CD8-positive, alpha-beta memory T cell (primary cell): Measurements from ENCODE around the gene RAX. TPM values are rescaled to one million over a fixed set of nuclear protein-coding genes. Genes with fewer than 3 reads are reported as not detected.

Source experiments
- CTCF ChIA-PET: fragments of 350-600 bp; sonication (Branson Sonifier 250); formaldehyde crosslinking; loops from one replicate; lab custom pipeline; 2021; ENCODE audit warnings: antibody characterized with exemption; lab: Charles Lee
- POLR2A ChIA-PET: fragments of 350-600 bp; sonication (Branson Sonifier 250); formaldehyde crosslinking; loops from one replicate; lab custom pipeline; 2021; ENCODE audit warnings: antibody characterized with exemption; lab: Charles Lee
- DNase-seq, 5 donors: peaks; one replicate each; pipeline versions ENCODE4 v3.0.0 to v3.0.0-alpha.2; 2020 to 2022; ENCODE audit warnings: mixed read lengths in 1 of 5
- H3K27ac ChIP-seq: one replicate; pipeline ENCODE4 v1.7.0; 2013; ENCODE audit warnings: low read depth, mild to moderate bottlenecking, low read length, moderate library complexity
- H3K27me3 ChIP-seq: 2 replicates; pipeline ENCODE4 v1.7.0; 2013; ENCODE audit warnings: low read length, mild to moderate bottlenecking; ENCODE audit not compliant: insufficient read depth, poor library complexity, severe bottlenecking
- H3K36me3 ChIP-seq: 2 replicates; pipeline ENCODE4 v1.7.0; 2013; ENCODE audit warnings: mild to moderate bottlenecking, low read length, moderate library complexity; ENCODE audit not compliant: insufficient read depth
- H3K4me1 ChIP-seq: 2 replicates; pipeline ENCODE4 v1.7.0; 2013; ENCODE audit warnings: mild to moderate bottlenecking, low read length, moderate library complexity; ENCODE audit not compliant: insufficient read depth
- H3K4me3 ChIP-seq: 2 replicates; pipeline ENCODE4 v1.7.0; 2013; ENCODE audit warnings: mild to moderate bottlenecking, low read length
- H3K9me3 ChIP-seq: 2 replicates; pipeline ENCODE4 v1.7.0; 2013; ENCODE audit warnings: mild to moderate bottlenecking, low read length
- H3K27ac Mint-ChIP-seq, 8 donors: one replicate each; pipeline ENCODE4 v1.8.0; 2020 to 2021; ENCODE audit warnings: mixed read lengths in 8 of 8, mild to moderate bottlenecking in 6 of 8, inconsistent platforms in 3 of 8, moderate library complexity in 3 of 8
- H3K27me3 Mint-ChIP-seq, 2 donors: one replicate each; pipeline ENCODE4 v1.8.0; 2020 to 2021; ENCODE audit warnings: mixed read lengths in 2 of 2, mild to moderate bottlenecking in 1 of 2, moderate library complexity in 1 of 2
- H3K36me3 Mint-ChIP-seq, 3 donors: one replicate each; pipeline ENCODE4 v1.8.0; 2020 to 2021; ENCODE audit warnings: mixed read lengths in 3 of 3, inconsistent platforms in 1 of 3, mild to moderate bottlenecking in 1 of 3
- H3K4me1 Mint-ChIP-seq, 3 donors: one replicate each; pipeline ENCODE4 v1.8.0; 2020 to 2021; ENCODE audit warnings: mixed read lengths in 3 of 3, inconsistent platforms in 1 of 3, mild to moderate bottlenecking in 1 of 3
- H3K4me3 Mint-ChIP-seq, 7 donors: one replicate each; pipeline ENCODE4 v1.8.0; 2020 to 2021; ENCODE audit warnings: mixed read lengths in 7 of 7, mild to moderate bottlenecking in 6 of 7, moderate library complexity in 4 of 7, inconsistent platforms in 2 of 7
- H3K9me3 Mint-ChIP-seq, 5 donors: one replicate each; pipeline ENCODE4 v1.8.0; 2020 to 2022; ENCODE audit warnings: mixed read lengths in 5 of 5, mild to moderate bottlenecking in 3 of 5, moderate library complexity in 2 of 5, inconsistent platforms in 1 of 5
- polyA plus RNA-seq: library from polyadenylated mRNA; unstranded; fragments of 300-500 nt; fragmentation: Illumina TruSeq; gene quantifications from one replicate; pipeline ENCODE4 v1.2.3, GENCODE V29; 2021
- total RNA-seq, 2 experiments: library from RNA; stranded (reverse); gene quantifications; one replicate each; pipeline ENCODE4 v1.2.3, GENCODE V29; 2021

The RAX gene
- total and polyA plus RNA-seq, 3 experiments from 2014 or later, result not detected

DNA sequence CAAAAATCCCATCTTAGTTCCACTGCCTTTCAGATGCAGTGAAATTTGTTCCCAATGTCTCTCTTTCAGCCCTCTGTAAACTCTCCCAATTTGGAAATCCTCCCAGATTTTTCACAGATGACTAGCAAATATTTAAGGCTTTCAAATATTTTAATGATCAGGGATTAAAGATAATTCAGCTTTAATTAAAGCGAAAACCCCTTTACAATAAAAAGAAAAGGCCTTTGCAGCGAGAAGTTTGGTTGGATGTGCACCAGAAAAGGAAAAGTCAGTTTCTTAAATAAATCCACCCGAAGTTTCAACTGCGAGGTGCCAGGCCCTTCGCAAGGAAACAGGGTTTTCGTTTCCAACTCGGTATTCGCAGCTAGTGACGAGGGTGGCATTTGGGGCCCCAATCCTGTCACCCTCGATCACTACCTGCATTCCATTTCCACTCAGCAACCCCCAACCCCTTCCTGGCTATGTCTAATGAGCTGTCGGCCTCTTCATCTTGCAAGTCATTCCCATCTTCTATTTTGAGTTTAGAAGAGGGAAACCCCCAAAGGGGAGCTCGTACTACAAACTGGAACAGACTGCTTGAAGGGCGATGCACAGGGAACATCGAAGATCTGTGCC, 1.5 kb downstream of the RAX start:
- no peaks in the 10 kb centered on the region for H3K4me1 ChIP-seq
- H3K27me3 ChIP-seq, result peaks cover 36% of the 10 kb centered on the region
- CTCF ChIA-PET, result no interaction called here
- H3K4me3 ChIP-seq, result no peak overlapping the region
- Mint-ChIP-seq H3K4me3 (peak overlapping the region in 3 of 7 donors; percentile 8 to 18 (median 13)), H3K27ac (no peak overlapping the region), H3K9me3 (peaks cover 0 to 3% (median 2%) of the 10 kb centered on the region in 5 donors), H3K27me3 (peaks cover 72 to 82% of the 10 kb centered on the region in 2 donors), H3K36me3 (no peaks in the 10 kb centered on the region), H3K4me1 (peaks cover 15 to 44% (median 18%) of the 10 kb centered on the region in 3 donors)
- H3K27ac ChIP-seq, result no peak overlapping the region
- POLR2A ChIA-PET, result no interaction called here
- DNase-seq, result no peak
- H3K9me3 ChIP-seq, result no peaks in the 10 kb centered on the region
- no peaks in the 10 kb centered on the region for H3K36me3 ChIP-seq

DNA sequence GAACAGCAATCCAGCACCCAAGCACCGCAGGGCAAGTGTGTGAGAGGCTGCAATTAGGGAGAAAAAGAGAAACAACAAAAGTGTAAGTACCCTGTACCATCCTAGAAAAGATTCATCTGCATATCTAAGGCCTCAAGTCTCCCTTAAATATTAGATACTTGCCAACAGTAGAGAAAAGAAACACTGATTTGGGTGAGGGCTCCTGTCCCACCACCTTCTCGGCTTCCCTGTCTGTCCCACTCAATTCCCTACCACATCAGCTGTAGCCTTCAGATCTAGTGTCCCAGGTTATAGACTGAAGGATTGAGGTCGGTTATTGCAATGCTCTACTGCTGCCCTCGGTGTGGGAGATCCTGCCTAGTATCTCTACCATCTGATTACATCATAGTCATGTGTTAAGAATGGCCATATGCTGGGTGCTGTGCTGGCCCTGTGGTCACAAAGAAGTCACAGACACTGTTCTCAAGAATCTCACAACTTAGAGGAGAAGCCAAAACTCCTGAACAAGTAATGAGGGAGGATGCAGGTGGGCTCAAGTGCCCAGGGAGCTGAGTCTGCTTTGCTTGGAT, 2.5 kb downstream of the RAX start:
- peaks cover 18 to 52% (median 24%) of the 10 kb centered on the region in 3 donors for H3K4me1 Mint-ChIP-seq
- H3K36me3 Mint-ChIP-seq, result no peaks in the 10 kb centered on the region
- H3K36me3 ChIP-seq, result no peaks in the 10 kb centered on the region
- H3K27me3 ChIP-seq, result peaks cover 39% of the 10 kb centered on the region
- no peak overlapping the region for H3K27ac Mint-ChIP-seq
- ChIA-PET CTCF (interaction anchor here (1.9 kb wide), 1 partner anchor 132 kb away, joined by 5 read pairs; no protein-coding TSS in a partner anchor), POLR2A (no interaction called here)
- H3K9me3 ChIP-seq, result no peaks in the 10 kb centered on the region
- no peak overlapping the region for H3K4me3 ChIP-seq
- no peaks in the 10 kb centered on the region for H3K4me1 ChIP-seq
- H3K9me3 Mint-ChIP-seq, result peaks cover 0 to 3% (median 2%) of the 10 kb centered on the region in 5 donors
- H3K4me3 Mint-ChIP-seq, result peak overlapping the region in 3 of 7 donors; percentile 24 to 52 (median 39)
- DNase-seq, result no peak
- peaks cover 72 to 82% of the 10 kb centered on the region in 2 donors for H3K27me3 Mint-ChIP-seq
- no peak overlapping the region for H3K27ac ChIP-seq

DNA sequence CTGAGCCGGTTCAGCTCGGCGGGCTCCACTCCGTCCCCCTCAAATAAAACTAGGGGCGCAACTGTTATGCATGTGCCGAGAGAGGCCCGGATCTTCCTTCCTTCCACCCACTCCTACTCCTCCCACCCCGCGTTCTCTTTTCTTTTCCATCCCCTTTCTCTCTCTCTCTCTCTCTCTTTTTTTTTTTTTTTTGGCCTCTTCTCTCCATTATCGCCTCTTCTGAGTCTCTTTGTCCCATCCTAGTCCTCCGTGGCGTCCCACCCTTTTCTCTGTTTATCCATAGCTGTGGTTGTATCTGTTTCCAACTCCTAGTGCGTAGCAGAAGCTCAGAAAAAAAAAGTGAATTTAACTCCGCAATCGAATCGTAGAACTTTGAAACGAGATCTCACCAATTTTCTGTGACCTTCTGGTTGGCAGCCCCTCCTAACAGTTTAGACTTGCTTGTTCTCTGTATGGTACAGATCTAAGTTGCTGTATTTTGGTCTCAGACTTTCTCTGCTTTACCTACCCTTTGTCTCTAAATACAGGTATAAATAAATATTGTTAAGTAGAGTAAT, 3.6 kb downstream of the RAX start:
- DNase-seq, result no peak
- POLR2A ChIA-PET, result no interaction called here
- CTCF ChIA-PET, result interaction anchor here (0.8 to 1.9 kb wide), 2 partner anchors 10 to 133 kb away, joined by 3 to 5 read pairs; no protein-coding TSS in a partner anchor
- no peak overlapping the region for H3K4me3 ChIP-seq
- peaks cover 39% of the 10 kb centered on the region for H3K27me3 ChIP-seq
- H3K4me1 ChIP-seq, result no peaks in the 10 kb centered on the region
- no peak overlapping the region for H3K27ac ChIP-seq
- Mint-ChIP-seq H3K9me3 (peaks cover 0 to 3% (median 2%) of the 10 kb centered on the region in 5 donors), H3K36me3 (no peaks in the 10 kb centered on the region), H3K4me3 (peak overlapping the region in 6 of 7 donors; percentile 58 to 79 (median 62)), H3K27ac (peak overlapping the region in 1 of 8 donors; percentile 33), H3K27me3 (peaks cover 68 to 75% of the 10 kb centered on the region in 2 donors), H3K4me1 (peaks cover 17 to 58% (median 23%) of the 10 kb centered on the region in 3 donors)
- no peaks in the 10 kb centered on the region for H3K36me3 ChIP-seq
- no peaks in the 10 kb centered on the region for H3K9me3 ChIP-seq

DNA sequence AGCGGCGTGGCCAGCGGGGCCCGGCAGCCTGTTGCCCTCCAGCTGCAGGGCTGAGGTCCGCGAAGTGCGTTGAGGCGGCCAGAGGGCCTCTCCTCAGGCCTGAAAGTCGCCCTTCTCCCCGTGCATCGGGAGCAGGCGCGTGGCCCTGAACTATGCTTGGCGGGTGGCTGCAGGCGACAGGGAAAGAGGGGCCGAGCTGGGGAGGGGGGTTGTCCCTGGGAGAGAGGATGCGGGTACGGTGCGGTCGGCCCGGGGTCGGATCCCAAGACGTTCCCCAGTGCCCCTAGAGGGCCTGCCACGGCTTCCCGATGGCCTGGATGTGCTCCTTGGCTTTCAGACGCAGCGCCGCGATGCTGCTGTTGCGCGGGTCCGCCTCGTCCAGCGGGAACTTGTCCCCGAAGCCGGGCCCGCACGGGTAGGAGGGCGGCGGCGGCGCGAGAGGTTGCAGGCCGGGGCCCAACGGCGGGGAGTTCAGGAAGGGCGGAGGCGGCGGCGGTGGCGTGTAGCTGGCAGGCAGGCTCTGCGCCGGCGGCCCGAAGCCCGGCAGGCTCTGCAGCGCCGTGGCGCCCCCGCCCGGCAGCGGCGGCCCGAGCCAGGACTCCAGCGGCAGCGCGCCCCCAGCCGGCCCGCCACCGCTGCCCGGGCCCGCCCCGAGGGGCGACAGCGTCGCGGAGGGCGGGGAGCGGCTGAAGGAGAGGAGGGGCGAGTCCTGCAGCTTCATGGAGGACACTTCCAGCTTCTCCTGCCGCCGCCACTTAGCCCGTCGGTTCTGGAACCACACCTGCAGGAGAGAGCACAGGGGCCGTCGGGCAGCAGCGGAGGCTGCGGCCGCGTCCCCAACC, 4.3 kb downstream of the RAX start:
- peaks cover 39% of the 10 kb centered on the region for H3K27me3 ChIP-seq
- H3K9me3 ChIP-seq, result no peaks in the 10 kb centered on the region
- CTCF ChIA-PET, result interaction anchor here (0.8 to 1.9 kb wide), 2 partner anchors 10 to 133 kb away, joined by 3 to 5 read pairs; no protein-coding TSS in a partner anchor
- Mint-ChIP-seq H3K9me3 (peaks cover 0 to 3% (median 2%) of the 10 kb centered on the region in 5 donors), H3K27ac (no peak overlapping the region), H3K4me3 (peak overlapping the region in 2 of 7 donors; percentile 61 to 69), H3K4me1 (peaks cover 15 to 53% (median 21%) of the 10 kb centered on the region in 3 donors), H3K27me3 (peaks cover 68 to 74% of the 10 kb centered on the region in 2 donors), H3K36me3 (no peaks in the 10 kb centered on the region)
- no peaks in the 10 kb centered on the region for H3K36me3 ChIP-seq
- no peak overlapping the region for H3K27ac ChIP-seq
- POLR2A ChIA-PET, result no interaction called here
- no peak overlapping the region for H3K4me3 ChIP-seq
- no peak for DNase-seq
- H3K4me1 ChIP-seq, result no peaks in the 10 kb centered on the region

DNA sequence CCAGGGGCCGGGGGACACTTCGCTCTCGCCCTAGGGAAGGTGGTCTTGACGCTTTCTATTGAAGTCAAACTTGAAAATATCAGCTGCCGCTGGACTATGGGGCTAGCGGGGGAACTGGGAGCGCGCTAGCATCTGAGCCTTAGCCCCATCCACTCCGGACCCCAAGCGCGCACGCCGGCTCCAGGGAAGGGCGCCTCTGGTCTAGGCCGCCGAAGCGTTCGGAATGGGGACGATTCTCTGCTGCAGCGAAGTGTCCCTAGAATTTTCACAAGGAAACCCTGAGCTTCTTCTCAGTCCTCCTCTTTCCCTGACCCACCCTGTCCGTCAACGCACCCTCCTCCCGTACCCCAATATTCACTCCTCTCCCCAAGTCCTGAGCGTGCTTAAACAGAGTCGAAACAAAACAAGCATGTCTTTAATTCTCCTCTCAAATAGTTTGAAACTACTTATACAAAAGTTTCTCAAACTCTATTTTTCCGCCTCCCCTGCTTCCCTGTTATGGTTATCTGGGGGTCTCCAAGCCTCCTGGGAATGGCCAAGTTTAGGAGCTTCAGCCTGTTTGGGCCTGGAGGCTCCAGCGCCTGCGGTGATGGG, 5.0 kb downstream of the RAX start:
- H3K4me3 ChIP-seq, result no peak overlapping the region
- Mint-ChIP-seq H3K36me3 (no peaks in the 10 kb centered on the region), H3K27me3 (peaks cover 68 to 76% of the 10 kb centered on the region in 2 donors), H3K4me1 (peaks cover 17 to 51% (median 25%) of the 10 kb centered on the region in 3 donors), H3K27ac (peak overlapping the region in 1 of 8 donors; percentile 19), H3K9me3 (peaks cover 0 to 3% (median 2%) of the 10 kb centered on the region in 5 donors), H3K4me3 (peak overlapping the region in 5 of 7 donors; percentile 11 to 34 (median 22))
- H3K27me3 ChIP-seq, result peaks cover 40% of the 10 kb centered on the region
- POLR2A ChIA-PET, result no interaction called here
- no peak overlapping the region for H3K27ac ChIP-seq
- no peaks in the 10 kb centered on the region for H3K36me3 ChIP-seq
- no peaks in the 10 kb centered on the region for H3K9me3 ChIP-seq
- no peak for DNase-seq
- no peaks in the 10 kb centered on the region for H3K4me1 ChIP-seq
- CTCF ChIA-PET, result no interaction called here

DNA sequence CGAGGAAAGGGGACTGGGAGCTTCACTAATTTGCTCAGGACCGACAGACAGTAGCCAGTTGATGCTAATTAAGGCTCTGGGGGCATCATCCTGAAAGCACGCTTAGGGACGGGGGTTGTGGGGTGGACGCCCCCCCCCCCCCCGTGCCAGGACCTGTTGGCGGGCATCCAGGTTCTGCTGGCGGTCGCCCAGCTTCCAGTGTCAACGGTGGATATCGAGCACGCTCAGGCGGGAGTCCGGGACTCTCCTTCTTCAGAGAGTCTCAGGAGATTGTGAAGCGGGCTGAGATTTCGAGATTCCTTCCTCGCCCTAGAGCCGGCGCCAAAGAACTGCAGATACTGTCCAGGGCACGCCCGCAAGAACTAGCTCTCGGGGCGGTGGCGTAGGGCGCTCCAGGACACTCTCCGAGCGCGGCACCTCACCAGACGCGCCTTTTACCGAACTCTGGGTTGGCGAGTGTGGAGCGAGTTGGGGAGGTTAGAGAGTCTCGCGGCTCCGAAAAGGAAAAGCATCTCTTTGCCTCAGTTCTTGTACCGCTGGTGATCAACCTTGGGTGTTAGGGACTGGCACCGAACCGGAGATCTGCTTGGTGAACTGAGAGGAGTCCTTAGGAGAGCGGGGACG, 5.6 kb downstream of the RAX start:
- H3K9me3 Mint-ChIP-seq, result peaks cover 0 to 4% (median 3%) of the 10 kb centered on the region in 5 donors
- Histone ChIP-seq H3K27ac (no peak overlapping the region), H3K36me3 (no peaks in the 10 kb centered on the region), H3K4me1 (no peaks in the 10 kb centered on the region), H3K9me3 (no peaks in the 10 kb centered on the region), H3K27me3 (peaks cover 41% of the 10 kb centered on the region), H3K4me3 (no peak overlapping the region)
- H3K27me3 Mint-ChIP-seq, result peaks cover 71 to 82% of the 10 kb centered on the region in 2 donors
- no peak for DNase-seq
- no peaks in the 10 kb centered on the region for H3K36me3 Mint-ChIP-seq
- ChIA-PET CTCF (no interaction called here), POLR2A (no interaction called here)
- peak overlapping the region in 2 of 8 donors; percentile 15 to 19 for H3K27ac Mint-ChIP-seq
- peak overlapping the region in 2 of 7 donors; percentile 11 to 12 for H3K4me3 Mint-ChIP-seq
- peaks cover 17 to 51% (median 25%) of the 10 kb centered on the region in 3 donors for H3K4me1 Mint-ChIP-seq

DNA sequence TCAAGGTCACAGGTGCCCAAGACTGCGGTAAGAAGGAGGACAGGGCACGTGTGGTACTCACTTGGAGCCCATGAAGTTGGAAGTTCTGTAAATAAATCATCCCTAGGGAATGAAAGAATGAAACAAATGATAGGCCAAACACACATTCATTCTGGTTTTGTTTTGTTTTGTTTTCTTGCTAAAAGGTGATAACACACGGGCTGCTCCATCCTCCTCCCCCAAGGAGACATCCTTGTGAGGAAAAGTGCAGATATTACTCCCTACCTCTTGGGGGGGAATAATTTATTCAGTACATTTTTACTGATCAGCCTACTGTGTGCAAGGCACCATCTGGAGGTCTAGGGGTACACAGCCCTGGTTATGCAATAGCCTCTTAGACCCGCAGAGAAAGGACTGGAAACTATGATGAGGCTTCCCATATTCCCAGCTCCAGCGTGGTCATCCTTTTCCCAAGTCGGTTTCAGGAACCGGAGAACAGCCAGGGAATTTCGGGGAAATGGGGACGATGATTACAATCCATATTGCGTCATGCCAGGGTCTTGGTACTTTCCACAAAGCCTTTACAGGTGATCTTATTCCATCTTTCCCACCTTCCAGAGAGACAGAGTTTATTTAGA, 6.3 kb downstream of the RAX start:
- CTCF ChIA-PET, result no interaction called here
- H3K4me3 ChIP-seq, result no peak overlapping the region

More for the DNA sequence above, 6.3 kb downstream of the RAX start:
- Mint-ChIP-seq H3K9me3 (peaks cover 0 to 4% (median 3%) of the 10 kb centered on the region in 5 donors), H3K4me3 (peak overlapping the region in 2 of 7 donors; percentile 28 to 59), H3K4me1 (peaks cover 17 to 50% (median 25%) of the 10 kb centered on the region in 3 donors), H3K27ac (no peak overlapping the region), H3K27me3 (peaks cover 74 to 87% of the 10 kb centered on the region in 2 donors), H3K36me3 (no peaks in the 10 kb centered on the region)
- Histone ChIP-seq H3K9me3 (no peaks in the 10 kb centered on the region), H3K27ac (no peak overlapping the region), H3K27me3 (peaks cover 41% of the 10 kb centered on the region), H3K36me3 (no peaks in the 10 kb centered on the region), H3K4me1 (no peaks in the 10 kb centered on the region)
- DNase-seq, result no peak
- POLR2A ChIA-PET, result no interaction called here
